HG03469 (cell line): ENCODE data around the gene CASZ1.

ENCODE experiments used
- ATAC-seq: cut with Tn5 transposase; IDR thresholded peaks from one replicate; pipeline ENCODE4 v1.9.1; 2021; ENCODE audit warnings: mild to moderate bottlenecking, moderate library complexity, moderate number of reproducible peaks; ENCODE audit not compliant: unreplicated experiment

The CASZ1 gene

GRCh38 chr1:10691075-10691739, 105.2 kb downstream of the CASZ1 start:
- no peak for ATAC-seq

DNA sequence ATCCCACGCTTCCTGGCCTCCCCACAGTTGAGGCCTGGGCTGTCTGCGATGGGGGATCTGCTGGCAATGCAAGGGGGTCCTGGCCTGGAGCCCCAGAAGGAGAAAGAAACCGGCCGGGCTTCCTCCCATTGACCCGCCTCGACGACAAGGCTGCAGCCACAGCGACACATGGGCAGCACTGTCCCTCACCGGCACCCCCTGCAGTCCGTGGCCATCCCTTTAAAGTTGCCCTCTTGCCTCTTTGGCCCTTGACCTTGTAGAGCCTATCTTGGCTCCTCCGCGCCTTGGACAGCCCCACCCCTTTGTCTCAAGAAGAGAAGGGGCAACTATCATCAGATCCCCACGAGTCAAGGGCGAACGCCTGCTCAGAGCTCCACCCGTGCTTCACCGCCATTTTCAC, 106.0 kb downstream of the CASZ1 start:
- no peak for ATAC-seq

GRCh38 chr1:10688409-10688786, 108.0 kb downstream of the CASZ1 start:
- ATAC-seq: no peak

DNA sequence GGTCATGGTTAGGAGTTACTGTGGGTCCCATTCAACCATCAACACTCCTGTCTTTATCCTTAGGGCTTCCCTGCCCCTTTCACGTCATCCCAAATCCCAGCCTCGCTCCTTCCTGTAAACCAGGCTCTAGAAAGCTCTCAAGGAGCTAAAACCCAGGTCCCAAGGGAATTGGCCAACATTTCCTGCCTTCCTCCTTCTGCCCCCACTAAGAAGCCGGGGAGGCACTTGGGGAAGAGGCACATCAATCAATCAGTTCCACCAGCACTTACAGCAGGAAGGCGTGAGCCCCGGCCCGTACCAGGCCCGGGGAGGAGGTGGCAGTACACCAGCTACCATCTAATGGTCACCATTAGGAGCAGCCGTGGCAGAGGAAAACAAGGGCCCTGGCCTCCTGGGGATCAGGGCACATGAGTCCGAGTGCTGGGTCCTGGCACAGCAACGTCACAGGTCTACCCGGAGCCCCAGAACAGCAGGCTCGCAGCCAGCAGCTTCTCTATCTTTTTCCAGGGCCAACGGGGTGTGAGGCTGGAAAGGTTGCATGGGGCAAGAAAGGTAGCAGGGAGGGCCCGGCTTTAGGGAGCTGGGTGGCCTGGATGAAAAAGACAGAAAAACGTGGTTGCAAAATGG, 108.6 kb downstream of the CASZ1 start:
- ATAC-seq: no peak

DNA sequence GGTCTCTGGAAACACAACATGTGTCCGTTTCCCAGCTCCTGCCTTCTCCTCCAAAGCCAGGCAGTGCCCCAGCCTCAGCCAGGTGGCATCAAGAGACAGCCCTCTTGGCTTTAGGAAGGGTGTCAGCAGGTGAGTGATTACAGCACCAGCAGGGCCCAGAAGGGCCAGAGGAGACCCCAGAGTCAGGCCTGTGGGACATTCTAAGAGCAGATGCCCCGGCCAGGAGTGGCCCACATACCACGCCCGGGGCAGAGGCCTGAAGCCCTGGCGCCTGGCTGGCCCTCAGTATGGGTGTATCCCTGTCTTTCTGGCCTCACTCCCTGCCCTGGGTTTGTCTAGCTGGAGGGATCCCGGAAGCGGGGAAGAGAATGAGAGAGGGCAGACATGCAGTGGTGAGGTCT, 109.2 kb downstream of the CASZ1 start:
- ATAC-seq: no peak

DNA sequence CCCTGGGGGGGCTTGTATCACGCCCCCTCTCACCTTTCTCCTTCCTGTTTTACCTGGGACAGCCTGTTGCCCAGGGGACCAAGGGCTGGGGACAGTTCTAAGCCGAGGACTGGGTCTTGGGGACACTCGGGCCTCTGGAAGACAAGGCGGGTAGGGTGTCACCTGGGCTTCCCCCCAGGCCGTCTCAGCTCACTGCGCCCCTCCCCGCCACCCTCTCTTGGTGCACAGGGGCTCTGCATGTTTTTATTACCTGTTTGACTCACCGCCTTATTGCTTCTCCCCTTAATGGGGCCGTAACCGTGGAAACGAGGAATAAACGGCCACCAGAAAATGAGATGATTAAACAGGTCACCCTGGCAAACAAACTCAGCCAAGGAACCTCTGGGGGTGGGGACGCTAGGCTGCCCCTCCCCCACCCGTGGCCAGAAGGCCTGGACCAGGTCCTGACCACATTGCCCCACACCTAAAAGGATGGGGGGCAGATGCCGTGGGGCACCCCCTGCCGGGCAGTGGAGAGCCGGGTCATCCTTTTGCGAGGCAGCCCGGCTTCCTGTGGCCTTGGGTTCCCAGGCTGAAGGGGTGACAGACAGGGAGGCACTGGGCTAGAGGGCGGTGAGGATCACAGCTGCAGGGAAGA, 109.9 kb downstream of the CASZ1 start:
- ATAC-seq: no peak

GRCh38 chr1:10685808-10686403, 110.5 kb downstream of the CASZ1 start:
- no peak for ATAC-seq

GRCh38 chr1:10685196-10685807, 111.1 kb downstream of the CASZ1 start:
- ATAC-seq: no peak

DNA sequence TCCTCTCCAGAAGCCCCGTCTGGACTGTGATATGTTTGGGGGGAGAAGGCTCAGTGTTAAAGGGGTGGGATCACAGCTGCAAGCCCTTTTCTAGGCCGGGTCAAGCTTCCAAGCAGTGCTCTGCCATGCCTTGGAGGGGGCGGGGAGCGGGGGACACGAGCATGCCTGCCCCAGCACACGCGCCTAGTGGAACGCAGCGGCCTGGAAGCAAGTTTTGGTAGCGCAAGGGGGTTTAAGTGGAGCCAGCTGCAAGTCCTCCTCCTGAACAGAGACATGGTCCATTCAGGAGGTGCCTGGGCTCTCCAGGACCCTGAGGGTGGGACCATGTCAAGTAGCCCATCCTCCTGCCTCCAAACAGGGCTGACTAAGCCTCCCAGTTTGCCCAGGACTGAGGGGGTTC, 112.2 kb downstream of the CASZ1 start:
- ATAC-seq: no peak

GRCh38 chr1:10682449-10683309, 113.8 kb downstream of the CASZ1 start:
- no peak for ATAC-seq

DNA sequence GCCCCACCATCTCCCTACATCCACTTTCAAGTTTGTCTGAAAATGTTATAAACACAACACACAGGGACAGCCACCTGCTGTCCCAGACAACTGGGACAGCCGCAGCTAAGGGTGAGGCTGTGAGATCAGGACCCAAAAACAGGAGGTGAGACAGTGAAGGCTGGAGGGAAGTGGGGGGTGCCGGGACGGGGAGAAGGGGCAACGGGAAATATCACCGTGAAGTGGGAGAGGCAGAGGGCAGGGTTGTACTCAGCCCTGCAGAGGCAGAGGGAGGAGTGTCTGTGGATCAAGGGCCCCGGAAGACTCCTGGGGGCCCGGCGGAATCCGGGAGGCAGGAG, 114.4 kb downstream of the CASZ1 start:
- ATAC-seq: no peak

GRCh38 chr1:10681296-10682107, 114.9 kb downstream of the CASZ1 start:
- ATAC-seq: no peak

- no peak for ATAC-seq
Observed at GRCh38 chr1:10680487-10680886, 116.0 kb downstream of the CASZ1 start.

- no peak for ATAC-seq
Observed at GRCh38 chr1:10679496-10680220, 116.8 kb downstream of the CASZ1 start.

GRCh38 chr1:10678852-10679251, 117.6 kb downstream of the CASZ1 start:
- no peak for ATAC-seq

GRCh38 chr1:10678402-10678801, 118.0 kb downstream of the CASZ1 start:
- ATAC-seq: no peak

DNA sequence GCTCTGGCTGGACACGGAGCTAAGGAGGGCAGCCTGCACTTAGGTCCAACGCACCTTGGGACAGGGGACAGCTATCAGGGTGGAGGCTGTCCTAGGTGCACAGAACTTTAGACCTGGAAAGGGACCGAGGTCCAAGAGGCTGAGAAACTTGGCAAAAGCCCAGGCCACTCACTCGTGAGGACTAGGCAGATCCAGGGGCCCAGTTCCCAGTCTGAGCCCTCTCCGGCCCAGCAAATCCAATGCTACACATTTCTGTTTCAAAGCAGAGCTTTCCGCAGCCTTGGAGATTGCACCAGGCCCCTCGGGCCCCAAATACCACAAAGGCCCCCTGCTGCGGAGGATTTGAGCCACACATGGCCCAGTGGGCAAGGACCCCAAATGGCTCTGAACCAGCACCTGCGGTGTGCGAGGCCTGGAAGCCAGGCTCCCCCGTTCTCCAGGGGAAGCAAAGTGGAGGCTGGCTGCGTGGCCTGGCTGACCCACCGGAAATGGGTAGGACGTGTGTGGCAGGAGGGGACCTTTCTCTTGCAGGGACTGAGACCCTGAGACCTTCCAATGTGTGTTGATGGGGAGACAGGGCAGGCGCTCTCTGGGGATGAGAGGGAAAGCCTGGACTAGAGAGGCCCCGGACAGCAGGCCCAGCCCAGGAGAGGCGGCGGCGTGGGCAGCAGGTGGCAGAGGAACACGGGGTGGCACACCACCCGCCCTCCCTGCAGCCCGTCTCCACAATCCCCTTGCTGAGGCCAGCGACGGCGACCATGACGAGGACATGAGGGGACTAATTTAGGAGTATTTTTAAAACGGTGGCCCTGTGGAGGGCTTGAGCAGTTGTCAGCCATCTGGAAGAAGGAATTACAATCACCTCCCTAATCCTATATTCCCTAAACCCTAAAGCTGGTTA, 118.7 kb downstream of the CASZ1 start:
- no peak for ATAC-seq

- ATAC-seq: no peak
Observed at GRCh38 chr1:10676963-10677362, 119.5 kb downstream of the CASZ1 start.
